ENCODE measurements around the gene SBNO2.

DNA sequence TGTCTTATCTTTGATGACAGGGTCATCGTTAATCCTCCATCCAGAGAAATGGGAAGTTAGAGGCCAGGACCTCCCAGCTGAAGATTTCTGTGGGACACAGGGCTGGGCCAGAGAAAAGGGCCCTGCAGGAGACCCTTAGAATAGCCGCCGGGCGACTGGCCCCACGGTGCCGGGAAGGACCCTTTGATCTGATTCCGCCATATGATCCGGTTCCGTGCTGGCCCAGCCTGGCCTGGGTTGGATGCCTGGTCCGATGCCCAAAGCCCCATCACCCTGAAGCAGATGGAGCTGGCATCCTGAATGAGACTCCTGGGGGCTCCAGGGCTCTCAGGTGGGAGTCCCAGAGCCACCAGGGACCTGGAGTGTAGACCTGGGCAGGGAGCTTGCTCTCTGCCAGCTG, 25.5 kb upstream of the SBNO2 start:
- TF ChIP-seq XRCC5 (IDR thresholded peaks at IDR 0.05; ENCODE audit: low read depth, low read length) (no peak), CAMTA2 (CRISPR knock-in tag; conservative IDR thresholded peaks at IDR 0.05) (no peak), EZH2 (IDR thresholded peaks at IDR 0.05; ENCODE audit: borderline replicate concordance, low read depth, low read length) (no peak), ETS1 (conservative IDR thresholded peaks at IDR 0.05; ENCODE audit: control insufficient read depth, low read depth, low read length) (no peak), ARHGAP35 (IDR thresholded peaks at IDR 0.05; ENCODE audit: partially characterized antibody) (no peak), BCLAF1 (IDR thresholded peaks at IDR 0.05; ENCODE audit: borderline replicate concordance in 1 of 2, control insufficient read depth in 1 of 2, low read depth in 2 of 2, low read length in 1 of 2) (no peak), ZBED1 (IDR thresholded peaks at IDR 0.05) (no peak), E2F4 (CRISPR knock-in tag; IDR thresholded peaks at IDR 0.05; ENCODE audit: low read depth) (no peak), JUNB (CRISPR knock-in tag; conservative IDR thresholded peaks at IDR 0.05) (no peak)
- TF ChIP-seq, protein P1, sequence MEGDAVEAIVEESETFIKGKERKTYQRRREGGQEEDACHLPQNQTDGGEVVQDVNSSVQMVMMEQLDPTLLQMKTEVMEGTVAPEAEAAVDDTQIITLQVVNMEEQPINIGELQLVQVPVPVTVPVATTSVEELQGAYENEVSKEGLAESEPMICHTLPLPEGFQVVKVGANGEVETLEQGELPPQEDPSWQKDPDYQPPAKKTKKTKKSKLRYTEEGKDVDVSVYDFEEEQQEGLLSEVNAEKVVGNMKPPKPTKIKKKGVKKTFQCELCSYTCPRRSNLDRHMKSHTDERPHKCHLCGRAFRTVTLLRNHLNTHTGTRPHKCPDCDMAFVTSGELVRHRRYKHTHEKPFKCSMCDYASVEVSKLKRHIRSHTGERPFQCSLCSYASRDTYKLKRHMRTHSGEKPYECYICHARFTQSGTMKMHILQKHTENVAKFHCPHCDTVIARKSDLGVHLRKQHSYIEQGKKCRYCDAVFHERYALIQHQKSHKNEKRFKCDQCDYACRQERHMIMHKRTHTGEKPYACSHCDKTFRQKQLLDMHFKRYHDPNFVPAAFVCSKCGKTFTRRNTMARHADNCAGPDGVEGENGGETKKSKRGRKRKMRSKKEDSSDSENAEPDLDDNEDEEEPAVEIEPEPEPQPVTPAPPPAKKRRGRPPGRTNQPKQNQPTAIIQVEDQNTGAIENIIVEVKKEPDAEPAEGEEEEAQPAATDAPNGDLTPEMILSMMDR (IDR thresholded peaks at IDR 0.05 in 2 of 3, conservative IDR thresholded peaks at IDR 0.05 in 1 of 3; ENCODE audit: insufficient read depth in 2 of 3, low read depth in 1 of 3, low read length in 3 of 3), result no peak
